GF-D8 (cell line): ENCODE results near the gene GAD1.

Source experiments
- DNase-seq: peaks from one replicate; lab custom pipeline; 2025; lab: John Stamatoyannopoulos, UW

Gene GAD1

GRCh38 chr2:170816504-170817092 lies at the start of gene GAD1:
Gene GAD1 (plus strand): TSS chr2:170816887. CDS start chr2:170818592, 1,705 bp downstream.
- DNase-seq, result peak; percentile 37

GRCh38 chr2:170770008-170770605 lies 46.6 kb upstream of the GAD1 start, which contains the start of gene ERICH2:
Gene ERICH2 (plus strand): TSS chr2:170770378. CDS start chr2:170770682, 304 bp downstream.
- no peak for DNase-seq

- no peak for DNase-seq
Observed at GRCh38 chr2:170770606-170771420, 45.9 kb upstream of the GAD1 start.

GRCh38 chr2:170771421-170771937 lies 45.2 kb upstream of the GAD1 start:
- DNase-seq, result no peak

GRCh38 chr2:170772295-170772694 lies 44.4 kb upstream of the GAD1 start:
- no peak for DNase-seq

GRCh38 chr2:170774074-170774473 lies 42.6 kb upstream of the GAD1 start:
- DNase-seq, result no peak

GRCh38 chr2:170778900-170779299 lies 37.8 kb upstream of the GAD1 start:
- no peak for DNase-seq

- DNase-seq, result no peak
Observed at GRCh38 chr2:170779304-170779703, 37.4 kb upstream of the GAD1 start.

GRCh38 chr2:170782673-170783072 lies 34.0 kb upstream of the GAD1 start:
- no peak for DNase-seq

- DNase-seq, result no peak
Observed at GRCh38 chr2:170783549-170783948, 33.1 kb upstream of the GAD1 start.

- no peak for DNase-seq
Observed at GRCh38 chr2:170798996-170799395, 17.7 kb upstream of the GAD1 start.

GRCh38 chr2:170806548-170806947 lies 10.1 kb upstream of the GAD1 start:
- no peak for DNase-seq

- peak; percentile 31 for DNase-seq
Observed at GRCh38 chr2:170812710-170813600, 3.7 kb upstream of the GAD1 start.

GRCh38 chr2:170813611-170814532 lies 2.8 kb upstream of the GAD1 start:
- DNase-seq, result no peak

GRCh38 chr2:170814533-170815230 lies 2.0 kb upstream of the GAD1 start:
- DNase-seq, result no peak

- DNase-seq, result no peak
Observed at GRCh38 chr2:170815311-170815710, 1.4 kb upstream of the GAD1 start.

GRCh38 chr2:170815746-170816503 lies 762 bp upstream of the GAD1 start:
- DNase-seq, result peak; percentile 10

- no peak for DNase-seq
Observed at GRCh38 chr2:170817093-170818035, 677 bp downstream of the GAD1 start.
